Measurements from ENCODE around the gene GNG8.
"Not testable (repeated sequence)": the region's sequence is repeated elsewhere in the genome, so short reads cannot be mapped to it uniquely, and the experiment has no call there.

GNG8 gene

DNA sequence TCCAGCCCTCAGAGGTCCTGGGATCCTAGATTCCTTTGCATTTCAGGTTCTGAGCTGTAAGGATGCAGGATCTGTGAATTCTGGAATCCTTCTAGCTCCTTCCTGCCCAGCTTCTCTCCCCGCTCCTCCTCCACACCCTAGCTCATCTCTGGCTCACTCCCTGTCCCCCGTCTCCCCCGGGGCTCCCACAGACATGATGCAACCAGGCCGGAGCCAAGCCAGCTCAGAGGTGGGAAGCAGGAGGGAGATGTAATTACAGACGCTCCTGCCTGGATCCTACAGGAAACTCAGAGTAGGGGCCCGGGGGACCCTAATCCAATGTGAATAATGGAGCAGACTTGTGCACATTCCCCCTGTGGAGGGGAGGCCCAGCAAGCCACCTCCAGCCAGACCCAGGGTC is 4.5 kb downstream of the GNG8 start:
- Histone ChIP-seq H3K36me3 (no peaks in the 10 kb centered on the region), H3K4me3 (ENCODE audit: low read depth in 1 of 2, low read length in 1 of 2) (no peak overlapping the region), H3K9me3 (no peaks in the 10 kb centered on the region), H3K27ac (no peak overlapping the region), H3K4me1 (ENCODE audit: control insufficient read depth in 1 of 2, insufficient read depth in 1 of 2, low read depth in 1 of 2, low read length in 1 of 2) (peaks cover 9 to 15% of the 10 kb centered on the region in 2 experiments), H3K27me3 (peaks cover 62% of the 10 kb centered on the region)
- TF ChIP-seq, protein P1, sequence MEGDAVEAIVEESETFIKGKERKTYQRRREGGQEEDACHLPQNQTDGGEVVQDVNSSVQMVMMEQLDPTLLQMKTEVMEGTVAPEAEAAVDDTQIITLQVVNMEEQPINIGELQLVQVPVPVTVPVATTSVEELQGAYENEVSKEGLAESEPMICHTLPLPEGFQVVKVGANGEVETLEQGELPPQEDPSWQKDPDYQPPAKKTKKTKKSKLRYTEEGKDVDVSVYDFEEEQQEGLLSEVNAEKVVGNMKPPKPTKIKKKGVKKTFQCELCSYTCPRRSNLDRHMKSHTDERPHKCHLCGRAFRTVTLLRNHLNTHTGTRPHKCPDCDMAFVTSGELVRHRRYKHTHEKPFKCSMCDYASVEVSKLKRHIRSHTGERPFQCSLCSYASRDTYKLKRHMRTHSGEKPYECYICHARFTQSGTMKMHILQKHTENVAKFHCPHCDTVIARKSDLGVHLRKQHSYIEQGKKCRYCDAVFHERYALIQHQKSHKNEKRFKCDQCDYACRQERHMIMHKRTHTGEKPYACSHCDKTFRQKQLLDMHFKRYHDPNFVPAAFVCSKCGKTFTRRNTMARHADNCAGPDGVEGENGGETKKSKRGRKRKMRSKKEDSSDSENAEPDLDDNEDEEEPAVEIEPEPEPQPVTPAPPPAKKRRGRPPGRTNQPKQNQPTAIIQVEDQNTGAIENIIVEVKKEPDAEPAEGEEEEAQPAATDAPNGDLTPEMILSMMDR (IDR thresholded peaks at IDR 0.05) = no peak

DNA sequence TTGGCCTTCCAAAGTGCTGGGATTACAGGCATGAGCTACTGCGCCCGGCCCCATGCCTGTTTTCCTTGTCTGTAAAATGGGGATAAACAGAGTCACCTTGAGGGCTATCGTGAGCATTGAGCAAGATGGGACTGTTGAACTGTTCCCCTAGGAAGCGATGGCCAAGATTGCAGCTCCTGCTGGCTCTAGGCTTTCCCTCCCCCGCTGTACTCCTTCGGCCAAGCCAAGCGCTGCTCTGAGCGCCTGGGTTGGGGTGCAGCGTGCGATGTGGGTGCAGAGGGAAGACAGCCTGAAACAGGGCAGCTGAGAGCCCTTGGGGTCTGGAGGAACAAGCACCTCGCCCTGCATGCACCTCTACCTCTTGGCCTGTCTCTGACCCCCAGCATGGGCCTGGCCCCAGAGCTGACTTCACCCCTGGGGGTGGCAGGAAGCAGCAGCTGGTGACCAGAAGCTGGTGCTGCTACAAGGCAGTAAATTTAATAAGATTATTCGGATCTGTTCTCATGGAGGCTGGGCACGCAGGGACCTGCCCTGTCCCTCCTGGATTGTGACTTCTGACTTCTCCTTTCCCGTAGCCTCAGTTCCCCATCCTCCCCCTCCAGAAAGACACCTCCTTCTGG is 5.3 kb downstream of the GNG8 start:
- Histone ChIP-seq H3K4me3 (ENCODE audit: low read depth in 1 of 2, low read length in 1 of 2) (no peak overlapping the region), H3K27ac (no peak overlapping the region), H3K36me3 (no peaks in the 10 kb centered on the region), H3K27me3 (peaks cover 62% of the 10 kb centered on the region), H3K4me1 (ENCODE audit: control insufficient read depth in 1 of 2, insufficient read depth in 1 of 2, low read depth in 1 of 2, low read length in 1 of 2) (peaks cover 9 to 15% of the 10 kb centered on the region in 2 experiments), H3K9me3 (no peaks in the 10 kb centered on the region)
- TF ChIP-seq, protein P1 (IDR thresholded peaks at IDR 0.05) = no peak

DNA sequence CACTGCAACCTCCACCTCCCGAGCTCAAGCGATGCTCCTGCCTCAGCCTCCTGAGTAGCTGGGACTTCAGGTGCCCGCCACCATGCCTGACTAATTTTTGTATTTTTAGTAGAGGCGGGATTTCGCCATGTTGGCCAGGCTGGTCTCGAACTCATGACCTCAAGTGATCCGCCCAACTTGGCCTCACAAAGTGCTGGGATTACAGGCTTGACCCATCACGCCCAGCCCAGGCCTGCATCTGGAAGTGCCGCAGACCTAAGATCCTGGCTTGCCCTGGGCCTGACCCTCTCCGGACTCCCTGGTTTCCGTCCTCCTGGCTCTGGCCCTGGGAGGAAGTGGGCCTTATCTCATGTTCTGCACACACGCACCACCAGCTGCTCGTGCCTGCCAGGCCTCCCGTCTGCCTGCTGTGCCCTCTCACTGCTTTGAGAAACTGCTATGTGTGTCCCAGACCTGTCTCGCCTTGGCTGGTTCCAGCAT is 6.4 kb downstream of the GNG8 start:
- H3K27ac ChIP-seq = no peak overlapping the region
- peaks cover 63% of the 10 kb centered on the region for H3K27me3 ChIP-seq
- TF ChIP-seq, protein P1 (IDR thresholded peaks at IDR 0.05) = no peak
- H3K4me1 ChIP-seq (ENCODE audit: control insufficient read depth in 1 of 2, insufficient read depth in 1 of 2, low read depth in 1 of 2, low read length in 1 of 2) = peaks cover 9 to 15% of the 10 kb centered on the region in 2 experiments
- no peak overlapping the region for H3K4me3 ChIP-seq (ENCODE audit: low read depth in 1 of 2, low read length in 1 of 2)
- H3K9me3 ChIP-seq = no peaks in the 10 kb centered on the region
- no peaks in the 10 kb centered on the region for H3K36me3 ChIP-seq

DNA sequence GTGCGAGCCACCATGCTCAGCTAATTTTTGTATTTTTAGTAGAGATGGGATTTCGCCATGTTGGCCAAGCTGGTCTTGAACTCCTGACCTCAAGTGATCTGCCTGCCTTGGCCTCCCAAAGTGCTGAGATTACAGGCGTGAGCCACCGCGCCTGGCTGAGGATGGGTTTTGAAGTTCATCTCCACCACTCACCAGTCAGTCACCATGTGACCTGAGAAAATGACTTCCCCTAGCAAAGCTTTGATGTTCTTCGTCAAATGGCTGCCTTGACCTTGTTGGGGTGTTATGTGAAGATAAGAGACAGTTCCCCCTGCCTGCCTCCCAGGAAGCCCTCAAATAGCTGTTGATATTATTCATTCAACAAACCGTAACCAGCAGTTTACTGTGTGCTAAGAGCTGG is 7.0 kb downstream of the GNG8 start:
- not testable (repeated sequence) for H3K4me3 ChIP-seq (ENCODE audit: low read depth in 1 of 2, low read length in 1 of 2); H3K4me1 ChIP-seq (ENCODE audit: control insufficient read depth in 1 of 2, insufficient read depth in 1 of 2, low read depth in 1 of 2, low read length in 1 of 2); H3K9me3 ChIP-seq; H3K36me3 ChIP-seq; H3K27ac ChIP-seq
- H3K27me3 ChIP-seq = peaks cover 63% of the 10 kb centered on the region

DNA sequence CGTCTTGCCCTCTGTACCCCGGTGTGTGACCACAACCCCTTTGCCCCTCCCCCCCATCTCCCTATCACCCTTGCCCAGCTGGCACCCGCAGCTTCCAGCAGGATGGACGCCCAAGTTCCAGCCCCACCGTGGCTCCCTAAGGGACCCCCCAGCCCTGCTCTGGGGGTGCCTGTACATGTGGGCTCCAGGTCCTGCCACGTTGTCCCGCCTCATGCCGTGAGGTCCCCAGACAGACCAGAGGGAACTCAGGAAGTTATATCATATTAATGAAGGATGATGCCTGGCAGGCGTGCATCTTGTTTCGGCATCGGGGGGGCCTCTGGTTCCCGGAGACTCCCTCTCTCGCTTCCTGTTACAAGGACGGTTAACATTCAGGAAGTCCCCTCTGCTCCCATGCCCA is 9.6 kb downstream of the GNG8 start:
- Histone ChIP-seq H3K27me3 (peaks cover 38% of the 10 kb centered on the region), H3K4me3 (ENCODE audit: low read depth in 1 of 2, low read length in 1 of 2) (no peak overlapping the region), H3K9me3 (no peaks in the 10 kb centered on the region), H3K27ac (no peak overlapping the region), H3K36me3 (no peaks in the 10 kb centered on the region), H3K4me1 (ENCODE audit: control insufficient read depth in 1 of 2, insufficient read depth in 1 of 2, low read depth in 1 of 2, low read length in 1 of 2) (no peaks in the 10 kb centered on the region)
- TF ChIP-seq, protein P1 (IDR thresholded peaks at IDR 0.05) = no peak

DNA sequence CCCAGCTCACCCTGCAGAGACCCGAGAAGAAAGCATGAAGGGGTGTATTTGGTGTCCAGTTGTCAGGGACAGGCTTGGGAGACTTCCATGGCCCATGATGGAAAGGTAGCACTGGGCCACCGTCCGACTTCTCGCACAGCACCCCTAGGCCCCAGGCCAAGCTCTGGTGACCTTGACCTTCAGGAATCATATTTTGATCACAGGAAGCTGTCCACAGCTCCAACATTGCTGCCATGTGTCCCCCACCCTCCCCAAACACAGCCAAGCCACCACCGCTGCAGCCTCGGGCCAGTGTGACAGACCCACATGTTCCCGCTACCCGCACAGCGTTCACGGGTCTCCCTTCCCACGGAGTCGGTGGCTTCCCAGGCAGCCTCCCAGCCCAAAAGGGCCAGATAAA is 10.3 kb downstream of the GNG8 start:
- Histone ChIP-seq H3K9me3 (no peaks in the 10 kb centered on the region), H3K4me1 (ENCODE audit: control insufficient read depth in 1 of 2, insufficient read depth in 1 of 2, low read depth in 1 of 2, low read length in 1 of 2) (no peaks in the 10 kb centered on the region), H3K27me3 (peaks cover 31% of the 10 kb centered on the region), H3K36me3 (no peaks in the 10 kb centered on the region), H3K4me3 (ENCODE audit: low read depth in 1 of 2, low read length in 1 of 2) (no peak overlapping the region), H3K27ac (no peak overlapping the region)
- TF ChIP-seq, protein P1 (IDR thresholded peaks at IDR 0.05) = no peak
